Measurements from ENCODE around the gene KCNMB1.

GRCh38 chr5:170343177-170343576 lies 46.0 kb downstream of the KCNMB1 start:
- no peak for TF ChIP-seq POLR2AphosphoS5 (IDR thresholded peaks at IDR 0.05; ENCODE audit: borderline replicate concordance, low read depth, low read length)
- TF ChIP-seq EZH2 (IDR thresholded peaks at IDR 0.05): no peak
- no peak for TF ChIP-seq FOXP2 (optimal IDR thresholded peaks at IDR 0.05; ENCODE audit: control extremely low read depth, extremely low read length, insufficient read depth)
